Measurements from ENCODE around the gene NRXN2.

DNA sequence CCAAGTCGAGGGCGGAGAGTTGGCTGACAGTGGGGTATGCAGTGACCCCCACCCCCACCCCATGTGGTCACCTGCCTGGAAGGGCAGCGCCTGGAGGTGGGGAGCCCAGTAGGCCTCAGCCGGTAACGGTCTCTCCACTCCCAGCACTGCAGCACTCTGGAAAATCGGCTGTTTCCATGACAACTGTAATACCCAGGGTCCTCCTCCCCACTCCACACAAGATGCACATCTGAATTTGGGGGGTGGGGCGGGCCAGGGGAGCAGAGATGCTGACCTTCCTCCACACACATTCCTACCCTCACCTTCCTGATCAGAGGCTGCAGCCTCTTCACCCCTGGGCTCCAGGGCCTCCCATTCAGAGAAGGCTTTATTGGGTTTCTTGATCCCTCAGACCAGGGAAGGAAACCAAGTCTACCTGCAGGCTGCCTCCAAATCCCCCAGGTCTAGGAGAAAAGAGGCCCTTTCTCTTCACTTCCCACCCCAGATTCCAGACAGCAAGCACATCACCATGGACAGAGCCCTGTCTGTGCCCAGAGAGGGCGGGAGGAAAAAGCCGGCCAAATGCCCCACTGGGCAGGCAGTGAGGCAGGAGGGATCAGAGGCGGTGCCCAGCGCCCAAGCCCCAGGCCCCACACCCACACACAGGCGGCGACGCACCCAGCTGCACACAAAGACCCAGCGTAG is 85.5 kb downstream of the NRXN2 start:
- no peak for TF ChIP-seq POLR2A (IDR thresholded peaks at IDR 0.05; ENCODE audit: low read length)
- no peak for TF ChIP-seq GATA1 (IDR thresholded peaks at IDR 0.05; ENCODE audit: low read depth, low read length)
